Activated gamma-delta T cell treated with Interleukin-2 at 50 U/mL for 16 hours (primary cell): ENCODE data around the gene CASP2.
"Not testable (repeated sequence)": the region's sequence is repeated elsewhere in the genome, so short reads cannot be mapped to it uniquely, and the experiment has no call there.

Experiments
- DNase-seq: peaks from one replicate; pipeline ENCODE4 v3.0.0-alpha.2; 2020

The CASP2 gene

DNA sequence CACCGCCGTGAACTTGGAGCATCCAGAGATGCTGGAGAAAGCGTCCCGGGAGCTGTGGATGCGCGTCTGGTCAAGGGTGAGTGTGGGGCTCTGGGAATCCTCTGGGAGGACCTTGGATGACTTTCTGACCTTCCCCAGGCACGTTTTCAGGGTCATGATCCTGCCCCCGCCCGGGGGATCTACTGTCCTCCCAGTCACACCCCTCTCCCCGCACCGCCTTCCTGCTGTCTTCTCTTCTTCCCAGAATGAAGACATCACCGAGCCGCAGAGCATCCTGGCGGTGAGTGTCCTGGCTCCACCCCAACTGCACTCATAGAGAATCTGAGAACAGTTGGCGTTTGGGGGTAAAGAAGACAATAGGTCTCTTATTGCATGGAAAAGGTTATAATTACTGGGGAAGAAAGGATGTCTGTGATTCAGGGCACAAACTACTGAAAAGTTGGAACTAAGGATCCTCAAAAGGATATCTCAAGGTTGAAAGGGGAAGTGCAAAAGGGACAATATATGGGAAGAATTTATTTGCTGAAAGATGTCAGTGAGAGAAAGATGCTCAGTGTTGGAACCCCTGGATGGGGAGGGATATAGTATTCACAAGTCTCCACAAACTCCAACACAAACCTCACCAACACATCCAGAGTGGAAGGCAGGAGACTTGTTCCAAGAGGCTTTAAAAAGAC is 23.0 kb upstream of the CASP2 start:
- no peak for DNase-seq

DNA sequence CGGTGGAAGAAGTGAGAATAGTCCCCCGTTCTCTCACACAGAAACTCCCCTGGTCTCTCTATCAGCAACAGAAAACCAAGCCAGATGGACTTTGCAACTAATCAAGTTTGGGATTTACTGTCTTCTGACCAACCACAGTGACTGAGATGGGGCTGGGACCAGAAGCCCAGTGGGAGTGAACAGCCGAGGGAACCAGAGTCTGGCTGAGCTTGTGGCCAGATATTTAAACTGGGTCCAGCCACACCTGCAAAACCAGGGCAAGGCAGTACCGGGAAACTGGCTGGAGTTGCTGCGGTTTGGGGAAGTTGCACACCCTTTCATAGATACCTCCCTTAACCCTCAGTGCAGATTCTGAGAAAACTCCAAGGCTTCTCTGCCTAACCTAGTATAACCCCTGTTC is 18.9 kb upstream of the CASP2 start:
- no peak for DNase-seq

DNA sequence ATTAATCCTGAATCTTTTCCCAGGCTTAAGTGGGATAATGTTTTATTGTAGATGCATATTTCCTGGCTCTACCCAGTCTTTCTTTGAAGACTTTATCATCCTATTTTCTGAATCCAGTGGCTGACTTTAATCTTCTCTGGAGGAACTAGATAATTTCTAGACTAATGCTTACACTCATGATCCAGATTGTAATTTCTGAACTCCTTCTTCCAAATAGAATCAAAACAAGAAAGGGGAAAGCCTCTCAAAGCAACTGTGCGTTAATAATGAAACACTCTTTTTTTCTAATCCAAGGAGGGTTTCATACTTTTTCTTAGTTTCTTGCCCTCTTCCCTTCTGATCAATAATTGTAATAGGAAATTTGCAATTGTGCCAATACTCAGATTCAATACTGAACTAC is 16.9 kb upstream of the CASP2 start:
- no peak for DNase-seq

DNA sequence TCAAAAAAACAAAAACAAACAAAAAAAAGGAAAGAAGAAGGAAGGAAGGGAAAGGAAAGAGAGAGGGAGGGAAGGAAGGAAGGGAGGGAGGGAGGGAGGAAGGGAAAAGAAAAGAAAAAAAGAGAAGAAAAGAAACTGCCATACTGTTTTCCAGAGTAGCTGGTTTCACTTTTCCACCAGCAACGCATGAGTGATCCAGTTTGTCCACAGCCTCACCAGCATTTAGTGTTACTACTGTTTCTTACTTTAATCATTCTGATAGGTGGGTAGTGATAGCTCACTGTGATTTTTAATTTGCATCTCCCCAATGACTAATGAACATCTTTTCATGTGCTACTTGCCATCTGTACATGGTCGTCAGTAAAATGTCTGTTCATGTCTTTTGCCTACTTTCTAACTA is 15.3 kb upstream of the CASP2 start:
- no peak for DNase-seq

DNA sequence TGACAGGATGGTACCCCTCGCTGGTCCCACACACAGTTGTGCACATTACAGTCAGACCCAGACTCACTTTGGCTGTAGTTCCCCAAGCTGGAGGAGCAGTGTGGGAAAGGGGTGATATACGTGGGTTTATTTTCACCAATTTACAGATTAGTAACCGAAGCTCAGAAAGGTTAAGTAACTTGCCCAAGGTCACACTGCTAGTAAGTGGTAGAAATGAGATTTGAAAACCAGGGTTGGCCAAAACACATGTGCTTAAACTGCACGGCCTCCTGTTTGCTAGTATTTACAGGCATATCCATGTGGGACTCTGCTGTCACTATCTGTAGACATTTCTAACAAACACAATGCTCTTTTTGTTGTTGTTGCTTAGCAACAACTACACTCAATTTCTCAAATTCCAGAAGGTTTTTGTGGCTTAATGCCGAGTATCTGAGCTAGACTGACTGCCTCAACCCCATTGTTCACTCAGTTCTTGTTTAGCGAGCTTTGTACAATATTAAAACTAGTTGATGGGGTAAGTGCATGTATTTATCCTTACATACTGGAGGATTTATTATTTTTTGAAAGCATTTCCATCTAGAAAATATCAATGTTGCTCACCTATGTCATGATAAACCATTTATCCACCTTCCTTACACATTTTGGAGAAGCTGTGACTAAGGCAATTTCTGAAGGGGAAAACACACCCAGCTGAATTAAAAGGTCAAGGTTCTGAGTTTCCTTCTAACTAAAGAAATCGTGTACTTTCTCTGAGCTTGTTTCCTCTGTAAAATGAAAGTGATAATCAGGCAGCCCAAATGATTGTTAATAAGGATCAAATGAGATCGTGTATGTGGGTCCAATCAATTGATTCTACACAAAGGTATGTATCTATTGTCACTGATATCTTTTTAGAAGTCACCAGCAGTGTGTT is 8.7 kb upstream of the CASP2 start:
- no peak for DNase-seq

DNA sequence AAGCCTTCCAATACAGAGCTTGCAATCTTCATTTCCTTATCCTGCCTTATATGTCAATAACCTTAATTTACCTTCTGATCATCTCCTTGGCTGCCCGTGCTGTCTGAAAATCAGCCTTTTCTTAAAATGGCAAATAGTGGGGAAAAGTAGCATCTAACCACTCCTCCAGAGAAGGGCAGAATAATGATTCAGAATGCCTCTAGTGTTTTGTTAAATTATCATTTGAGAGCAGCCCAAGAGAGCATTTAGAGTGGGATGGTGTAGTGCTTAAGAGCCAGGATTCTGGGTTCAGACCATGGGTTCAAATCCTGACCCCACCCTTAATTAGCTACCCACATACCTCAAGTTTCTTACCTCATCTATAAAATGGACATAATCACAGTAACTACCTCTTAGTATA is 8.0 kb upstream of the CASP2 start:
- no peak for DNase-seq

DNA sequence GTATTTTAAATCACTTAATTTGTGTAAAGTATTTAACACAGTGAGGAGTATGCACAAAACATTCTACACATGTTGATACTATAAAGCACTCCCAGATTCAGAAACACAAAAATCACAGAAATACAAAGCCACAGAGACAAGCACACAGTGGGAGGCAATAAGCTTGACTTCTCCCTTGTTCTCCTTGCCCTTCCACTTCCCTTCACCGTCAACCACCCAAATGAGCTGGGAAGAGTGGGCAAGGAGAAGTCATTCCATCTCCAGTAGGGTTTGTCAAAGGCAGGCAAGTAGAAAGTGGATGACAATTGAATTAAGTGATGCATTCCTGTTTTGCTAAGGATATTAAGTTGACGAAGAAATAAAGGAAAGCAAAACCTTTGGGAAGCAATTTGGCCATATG is 7.6 kb upstream of the CASP2 start:
- no peak for DNase-seq

DNA sequence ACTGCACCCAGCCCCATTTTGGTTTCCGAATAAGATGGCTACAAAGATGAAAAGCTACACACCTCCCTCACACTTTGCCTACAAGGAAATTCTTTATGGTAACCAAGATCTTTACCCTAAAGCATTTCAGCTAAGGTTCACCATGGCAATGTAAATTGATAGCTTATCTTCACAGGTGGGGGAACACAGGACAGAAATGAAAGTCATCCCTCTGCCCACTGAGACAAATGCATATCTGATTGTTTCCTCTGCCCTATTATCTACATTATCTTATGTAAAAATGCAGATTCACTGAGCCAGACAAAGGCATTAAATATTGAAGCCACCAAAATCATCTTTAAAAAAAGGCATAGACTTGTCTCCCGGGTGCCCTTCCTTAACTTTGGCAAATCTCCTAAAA is 6.6 kb upstream of the CASP2 start:
- no peak for DNase-seq

DNA sequence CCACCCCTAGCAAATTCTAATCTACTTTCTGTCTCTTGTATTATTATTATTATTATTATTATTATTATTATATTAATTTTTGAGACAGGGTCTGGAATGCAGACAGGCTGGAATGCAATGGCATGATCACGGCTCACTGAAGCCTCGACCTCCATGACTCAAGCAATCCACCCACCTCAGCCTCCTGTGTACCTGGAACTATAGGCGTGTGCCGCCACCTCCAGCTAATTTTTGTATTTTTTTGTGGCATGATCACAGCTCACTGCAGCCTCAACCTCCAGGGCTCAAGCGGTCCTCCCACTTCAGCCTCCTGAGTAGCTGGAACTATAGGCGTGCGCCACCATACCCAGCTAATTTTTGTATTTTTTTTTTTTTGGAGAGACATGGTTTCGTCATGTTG is 6.0 kb upstream of the CASP2 start:
- DNase-seq: no peak

DNA sequence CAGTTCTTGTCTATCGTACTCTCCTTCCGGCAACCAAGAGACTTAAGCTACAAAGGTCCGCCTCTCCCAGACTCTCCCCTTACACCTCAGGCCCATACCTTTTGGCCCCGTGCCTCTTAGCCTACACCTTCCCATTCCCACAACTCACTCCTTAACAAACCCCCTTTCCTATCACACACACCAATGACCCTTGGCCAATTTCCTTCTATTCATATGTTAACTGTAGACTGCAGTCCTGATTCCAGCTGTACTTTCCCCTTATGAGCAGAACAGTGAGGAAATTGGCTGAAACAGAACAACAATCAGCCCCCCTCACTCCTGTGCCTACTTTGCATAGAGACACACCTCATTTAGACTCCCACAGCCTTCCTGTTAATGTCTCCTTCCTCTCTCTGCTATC is 4.8 kb upstream of the CASP2 start:
- DNase-seq: no peak

DNA sequence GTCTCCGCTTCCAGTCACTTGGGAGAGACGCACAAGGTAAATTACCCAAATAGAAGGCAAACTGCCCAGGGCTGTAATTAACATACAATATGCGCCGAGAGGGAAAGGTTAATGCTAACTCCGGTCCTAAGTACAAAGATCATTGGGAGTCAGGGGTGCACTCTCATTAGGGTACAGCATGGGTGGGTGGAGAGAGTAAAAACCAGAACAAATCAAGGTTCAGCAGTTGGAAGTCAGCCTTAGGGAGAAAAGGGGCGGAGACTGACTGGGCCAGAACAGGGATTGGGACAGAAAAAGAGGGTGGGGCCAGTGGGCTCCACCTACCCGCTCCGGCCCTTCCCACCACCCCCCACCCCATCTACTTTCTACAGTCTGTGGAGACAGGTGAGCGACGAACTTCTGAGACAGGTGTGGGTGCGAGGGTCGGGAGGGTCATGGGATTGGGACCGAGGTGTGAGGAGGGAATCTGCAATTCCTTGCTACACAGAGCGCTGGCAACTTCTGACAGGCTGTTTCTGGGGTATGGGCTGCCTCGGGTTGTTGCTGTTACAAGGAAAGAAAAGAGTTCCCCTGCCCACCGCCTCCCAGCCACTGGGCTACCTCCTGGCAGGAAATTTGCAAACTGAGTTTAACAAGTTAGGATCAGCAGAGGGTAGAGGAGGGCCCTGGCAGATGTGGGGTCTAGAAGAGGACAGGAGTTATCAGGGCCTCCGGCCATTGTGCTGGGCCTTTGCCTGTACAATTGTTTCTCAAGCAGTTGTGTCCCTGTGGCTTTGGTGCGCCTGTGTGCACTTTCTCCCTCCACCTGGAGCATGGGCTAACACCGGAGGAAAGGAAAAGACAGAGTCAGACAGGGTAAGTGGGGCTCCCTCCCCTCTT is 3.3 kb upstream of the CASP2 start, which contains the start of gene TMEM139:
Gene TMEM139, plus strand, starts transcription at position 368 of the 879 bp plus-strand sequence. CDS start 1,000 bp downstream, outside the sequence.
- DNase-seq: no peak

DNA sequence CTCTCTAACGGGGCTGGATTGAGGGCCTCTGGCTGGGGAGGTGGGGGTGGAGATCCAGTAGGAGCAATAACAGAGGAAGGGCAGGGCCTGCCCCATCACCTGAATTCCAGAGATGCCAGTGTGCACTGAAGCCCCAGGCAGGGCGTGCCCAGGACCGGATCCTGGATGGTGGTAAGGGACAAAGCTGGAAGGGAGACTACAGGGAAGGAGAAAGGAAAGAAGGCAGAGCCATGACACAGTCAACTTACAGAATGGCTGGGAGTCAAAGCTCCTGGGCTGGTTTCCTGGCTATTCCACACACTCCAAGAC is 2.7 kb upstream of the CASP2 start:
- no peak for DNase-seq

DNA sequence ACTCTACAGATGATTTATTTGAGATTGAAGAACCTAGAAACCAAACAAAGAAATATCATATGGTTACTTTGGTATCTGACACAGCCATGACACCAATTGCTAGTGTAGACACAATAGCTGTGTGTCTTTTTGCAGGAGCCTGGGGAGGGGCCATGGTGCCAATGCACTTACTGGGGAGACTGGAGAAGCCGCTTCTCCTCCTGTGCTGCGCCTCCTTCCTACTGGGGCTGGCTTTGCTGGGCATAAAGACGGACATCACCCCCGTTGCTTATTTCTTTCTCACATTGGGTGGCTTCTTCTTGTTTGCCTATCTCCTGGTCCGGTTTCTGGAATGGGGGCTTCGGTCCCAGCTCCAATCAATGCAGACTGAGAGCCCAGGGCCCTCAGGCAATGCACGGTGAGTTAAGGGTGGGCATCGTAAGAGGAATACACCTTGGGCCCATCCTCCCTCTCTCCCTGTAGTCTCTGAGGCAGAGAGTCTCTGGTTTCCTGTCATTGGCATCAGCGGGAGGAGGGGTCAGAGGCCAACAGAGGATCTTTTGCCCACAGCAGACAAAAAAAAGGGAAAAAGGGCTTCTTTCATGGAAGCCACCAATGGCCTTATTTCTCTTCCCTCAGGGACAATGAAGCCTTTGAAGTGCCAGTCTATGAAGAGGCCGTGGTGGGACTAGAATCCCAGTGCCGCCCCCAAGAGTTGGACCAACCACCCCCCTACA is 2.2 kb upstream of the CASP2 start:
- DNase-seq: no peak

DNA sequence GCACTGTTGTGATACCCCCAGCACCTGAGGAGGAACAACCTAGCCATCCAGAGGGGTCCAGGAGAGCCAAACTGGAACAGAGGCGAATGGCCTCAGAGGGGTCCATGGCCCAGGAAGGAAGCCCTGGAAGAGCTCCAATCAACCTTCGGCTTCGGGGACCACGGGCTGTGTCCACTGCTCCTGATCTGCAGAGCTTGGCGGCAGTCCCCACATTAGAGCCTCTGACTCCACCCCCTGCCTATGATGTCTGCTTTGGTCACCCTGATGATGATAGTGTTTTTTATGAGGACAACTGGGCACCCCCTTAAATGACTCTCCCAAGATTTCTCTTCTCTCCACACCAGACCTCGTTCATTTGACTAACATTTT is 1.6 kb upstream of the CASP2 start:
- DNase-seq: no peak

DNA sequence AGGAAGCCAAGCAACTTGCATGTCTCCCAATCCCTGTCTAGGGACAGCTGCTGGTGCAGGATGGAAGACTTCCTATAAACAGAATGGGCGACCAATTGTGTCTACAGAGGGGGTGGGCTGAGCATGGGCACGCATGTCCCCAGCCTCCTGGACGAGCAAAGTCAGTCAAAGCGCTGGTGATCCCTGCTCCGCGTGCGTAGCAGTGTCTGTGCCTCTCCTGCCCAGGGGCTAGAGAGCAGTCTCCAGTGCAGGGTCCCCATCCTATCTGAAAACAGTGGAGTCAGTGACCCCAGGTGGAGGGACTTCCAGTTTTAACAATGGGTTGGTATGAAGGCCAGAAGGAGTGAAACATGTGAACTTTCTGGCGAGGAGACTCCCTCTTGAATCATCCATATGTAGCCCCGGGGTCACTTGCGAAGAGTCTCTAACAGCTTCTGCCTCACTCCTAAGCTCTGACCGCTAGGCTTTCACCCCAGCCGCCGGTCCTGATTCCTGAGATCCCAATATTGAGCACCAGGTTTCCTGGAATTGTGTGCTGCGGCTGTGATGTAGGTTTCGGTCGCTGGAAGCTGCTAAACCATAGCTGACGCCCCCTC is 714 bp upstream of the CASP2 start:
- DNase-seq: no peak

DNA sequence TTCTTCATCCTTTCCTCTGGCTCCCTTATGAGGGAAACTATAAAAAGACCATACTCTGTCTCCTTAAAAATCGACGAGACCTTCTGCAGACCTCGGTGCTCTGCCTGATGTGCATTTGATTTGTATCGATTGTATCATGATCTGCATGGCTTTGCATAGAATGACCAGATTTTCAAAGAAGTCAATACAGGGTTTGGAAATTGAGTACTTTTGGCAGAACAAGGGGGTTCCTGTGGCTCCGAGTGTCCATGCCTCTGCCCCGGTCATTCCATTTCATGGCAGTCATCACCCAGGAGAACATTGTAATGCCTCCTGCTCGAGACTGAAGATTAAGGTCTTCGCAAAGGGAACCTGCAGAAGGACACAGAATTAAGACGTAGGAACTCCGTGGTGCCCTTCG is 685 bp downstream of the CASP2 start:
- DNase-seq: no peak

DNA sequence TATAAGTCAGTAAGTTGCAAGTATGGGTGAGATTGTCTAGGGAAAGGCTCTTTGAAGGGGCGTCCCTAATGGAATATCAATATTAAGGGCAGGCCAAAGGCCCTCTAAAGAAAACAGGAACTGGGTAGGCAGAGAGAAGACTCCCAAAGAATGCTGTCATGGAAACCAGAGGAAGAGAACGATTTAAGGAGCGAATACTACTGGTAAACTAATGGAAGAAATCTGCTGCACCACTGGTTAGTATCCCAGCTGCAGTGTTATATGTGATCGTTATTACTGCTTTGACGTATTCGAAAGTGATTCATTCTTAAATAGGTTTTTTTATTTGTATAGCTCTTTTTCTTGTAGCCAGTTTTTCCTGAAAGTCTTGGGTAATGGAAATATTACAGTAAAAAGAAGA is 1.3 kb downstream of the CASP2 start:
- DNase-seq: no peak

DNA sequence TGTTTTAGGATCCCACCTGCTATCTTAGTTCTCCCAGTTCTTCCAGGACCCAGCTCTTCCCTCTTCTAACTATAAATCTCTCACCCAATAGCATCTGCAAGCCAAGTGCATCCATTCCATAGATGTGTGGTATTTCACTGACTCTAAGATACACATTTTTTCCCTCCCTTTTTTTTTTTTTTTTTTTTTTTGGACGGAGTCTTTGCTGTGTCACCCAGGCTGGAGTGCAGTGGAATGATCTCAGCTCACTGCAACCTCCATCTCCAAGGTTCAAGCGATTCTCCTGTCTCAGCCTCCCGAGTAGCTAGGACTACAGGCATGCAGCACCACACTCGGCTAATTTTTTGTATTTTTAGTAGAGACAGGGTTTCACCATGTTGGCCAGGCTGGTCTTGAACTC is 1.7 kb downstream of the CASP2 start:
- DNase-seq: not testable (repeated sequence)

DNA sequence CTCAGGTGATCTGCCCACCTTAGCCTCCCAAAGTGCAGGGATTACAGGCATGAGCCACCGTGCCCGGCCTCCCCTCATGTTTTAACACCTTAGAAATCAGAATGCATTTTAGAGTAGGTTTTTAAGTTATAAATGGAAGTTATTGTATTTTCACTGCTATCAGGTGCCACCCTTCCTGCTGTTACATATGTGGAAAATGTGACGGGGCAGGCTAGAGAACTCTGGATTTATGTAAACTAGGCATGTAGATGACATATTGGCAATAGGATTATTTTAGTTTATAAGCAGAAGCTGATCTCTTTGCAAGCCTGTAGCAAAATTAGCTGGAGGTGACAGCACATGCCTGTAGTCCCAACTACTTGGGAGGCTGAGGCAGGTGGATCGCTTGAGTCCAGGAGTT is 2.1 kb downstream of the CASP2 start:
- DNase-seq: no peak

DNA sequence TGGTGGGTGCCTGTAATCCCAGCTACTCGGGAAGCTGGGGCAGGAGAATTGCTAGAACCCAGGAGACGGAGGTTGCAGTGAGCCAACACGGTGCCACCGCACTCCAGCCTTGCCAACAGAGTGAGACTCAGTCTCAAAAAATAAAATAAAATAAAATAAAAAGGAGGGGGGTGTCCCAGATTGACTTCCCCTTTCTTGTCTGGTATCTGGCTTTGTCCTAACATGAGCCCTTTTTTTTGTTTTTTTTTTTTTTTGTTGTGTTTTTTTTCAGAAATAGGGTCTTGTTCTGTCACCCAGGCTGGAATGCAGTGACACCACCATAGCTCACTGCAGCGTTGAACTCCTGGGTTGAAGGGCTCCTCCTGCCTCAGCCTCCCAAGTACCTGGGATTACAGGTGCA is 4.7 kb downstream of the CASP2 start:
- DNase-seq: no peak

DNA sequence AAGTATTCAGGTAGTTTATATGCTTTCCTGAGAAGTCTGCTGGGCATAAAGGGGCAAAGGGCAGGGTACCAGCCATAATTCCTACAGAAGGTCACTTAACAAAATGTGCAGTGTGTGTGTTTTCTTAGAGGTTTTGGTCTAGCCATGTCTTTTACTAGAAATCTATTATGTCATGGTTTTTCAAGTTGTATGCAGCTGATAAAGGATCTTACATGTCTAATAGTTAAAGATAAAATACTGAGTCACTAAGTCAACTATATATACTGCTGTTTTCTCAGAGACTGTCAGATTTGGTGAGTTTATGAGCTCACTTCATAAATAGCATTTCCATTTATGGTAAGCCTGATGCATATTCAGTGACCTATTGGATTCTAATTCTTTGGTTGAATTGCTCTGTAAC is 7.7 kb downstream of the CASP2 start:
- no peak for DNase-seq

DNA sequence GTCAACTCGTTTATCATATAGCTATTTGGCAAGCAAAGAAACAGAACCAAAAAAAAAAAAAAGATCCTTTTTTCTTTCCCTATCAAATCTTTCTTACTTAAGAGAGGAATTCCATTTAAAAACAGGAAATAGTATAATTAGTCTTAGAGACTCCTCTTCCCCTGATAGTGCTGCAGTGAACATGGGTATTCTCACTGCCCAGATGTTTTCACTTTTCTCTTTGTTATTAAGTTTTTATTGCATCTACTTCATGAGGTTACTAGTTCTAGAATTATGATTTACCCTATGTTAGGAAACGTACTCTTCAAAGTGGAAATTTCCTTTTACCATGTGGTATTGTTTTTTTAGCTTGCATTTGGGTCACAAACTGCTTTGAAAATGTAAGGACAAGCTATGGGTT is 8.5 kb downstream of the CASP2 start:
- no peak for DNase-seq

DNA sequence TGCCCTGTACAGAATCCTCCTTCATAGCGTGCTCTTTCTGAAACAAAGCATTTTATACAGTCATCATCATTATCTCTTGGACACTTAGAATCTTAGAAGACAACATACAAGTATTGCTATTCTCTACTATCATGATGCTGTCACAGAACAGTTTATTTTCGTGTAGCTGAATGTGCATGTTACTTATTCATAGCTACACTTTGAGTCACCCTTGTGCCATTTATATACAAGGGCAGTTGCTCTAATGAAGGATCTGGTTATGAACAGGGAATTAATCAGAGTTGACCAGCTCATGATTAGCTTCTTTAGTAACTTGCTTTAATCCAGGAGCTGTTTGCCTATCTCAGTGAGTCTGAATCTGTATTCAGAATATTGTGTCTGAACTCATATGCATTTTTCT is 11.2 kb downstream of the CASP2 start:
- DNase-seq: no peak
